ENCODE measurements around the gene RTN3.

DNA sequence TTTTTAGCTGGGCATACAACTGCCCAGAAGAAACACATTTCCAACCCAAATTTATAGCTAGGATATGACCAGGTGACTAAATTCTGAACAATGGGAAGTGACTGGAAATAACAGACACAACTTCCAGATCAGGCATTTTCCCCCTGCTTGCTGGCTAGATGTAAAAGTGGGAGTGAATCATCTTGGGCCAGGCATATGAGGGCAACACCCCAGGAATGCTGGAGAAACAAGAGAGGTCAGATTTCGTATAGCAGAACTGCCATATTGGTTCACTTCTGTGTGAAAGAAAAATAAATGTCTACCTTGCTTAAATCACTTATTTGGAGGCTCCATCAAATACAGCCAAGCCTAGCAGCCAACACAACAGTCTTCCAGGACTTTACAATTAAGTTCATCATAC is 17.5 kb upstream of the RTN3 start:
- TF ChIP-seq, protein P1, sequence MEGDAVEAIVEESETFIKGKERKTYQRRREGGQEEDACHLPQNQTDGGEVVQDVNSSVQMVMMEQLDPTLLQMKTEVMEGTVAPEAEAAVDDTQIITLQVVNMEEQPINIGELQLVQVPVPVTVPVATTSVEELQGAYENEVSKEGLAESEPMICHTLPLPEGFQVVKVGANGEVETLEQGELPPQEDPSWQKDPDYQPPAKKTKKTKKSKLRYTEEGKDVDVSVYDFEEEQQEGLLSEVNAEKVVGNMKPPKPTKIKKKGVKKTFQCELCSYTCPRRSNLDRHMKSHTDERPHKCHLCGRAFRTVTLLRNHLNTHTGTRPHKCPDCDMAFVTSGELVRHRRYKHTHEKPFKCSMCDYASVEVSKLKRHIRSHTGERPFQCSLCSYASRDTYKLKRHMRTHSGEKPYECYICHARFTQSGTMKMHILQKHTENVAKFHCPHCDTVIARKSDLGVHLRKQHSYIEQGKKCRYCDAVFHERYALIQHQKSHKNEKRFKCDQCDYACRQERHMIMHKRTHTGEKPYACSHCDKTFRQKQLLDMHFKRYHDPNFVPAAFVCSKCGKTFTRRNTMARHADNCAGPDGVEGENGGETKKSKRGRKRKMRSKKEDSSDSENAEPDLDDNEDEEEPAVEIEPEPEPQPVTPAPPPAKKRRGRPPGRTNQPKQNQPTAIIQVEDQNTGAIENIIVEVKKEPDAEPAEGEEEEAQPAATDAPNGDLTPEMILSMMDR (IDR thresholded peaks at IDR 0.05; ENCODE audit: insufficient read depth, low read length, poor library complexity, severe bottlenecking) = no peak
- no peak for TF ChIP-seq EZH2phosphoT487 (conservative IDR thresholded peaks at IDR 0.05; ENCODE audit: low read length)

Measured in SU-DHL-6 (cell line).